Amniotic epithelial cell (primary cell): Measurements from ENCODE around the gene KRTAP5-11.
"Not testable (repeated sequence)": the region's sequence is repeated elsewhere in the genome, so short reads cannot be mapped to it uniquely, and the experiment has no call there.

ENCODE experiments used
- DNase-seq: peaks from one replicate; pipeline ENCODE4 v3.0.0-alpha.2; 2010; ENCODE audit warnings: low read depth

Gene KRTAP5-11

GRCh38 chr11:71582309-71582895 lies at the start of gene KRTAP5-11:
Gene KRTAP5-11, minus strand, starts transcription at chr11:71582875. Its CDS starts 38 bp downstream, at chr11:71582837.
- DNase-seq, result no peak

- DNase-seq, result not testable (repeated sequence)
Measured at GRCh38 chr11:71631551-71631950, 48.9 kb upstream of the KRTAP5-11 start.

GRCh38 chr11:71630071-71630470 lies 47.4 kb upstream of the KRTAP5-11 start:
- DNase-seq, result peak; percentile 0

GRCh38 chr11:71628943-71629342 lies 46.3 kb upstream of the KRTAP5-11 start:
- DNase-seq, result not testable (repeated sequence)

GRCh38 chr11:71623226-71623625 lies 40.6 kb upstream of the KRTAP5-11 start:
- not testable (repeated sequence) for DNase-seq

- not testable (repeated sequence) for DNase-seq
Measured at GRCh38 chr11:71622561-71622960, 39.9 kb upstream of the KRTAP5-11 start.

GRCh38 chr11:71615003-71615402 lies 32.3 kb upstream of the KRTAP5-11 start:
- not testable (repeated sequence) for DNase-seq

GRCh38 chr11:71614366-71614917 lies 31.8 kb upstream of the KRTAP5-11 start:
- not testable (repeated sequence) for DNase-seq

GRCh38 chr11:71613931-71614330 lies 31.3 kb upstream of the KRTAP5-11 start:
- not testable (repeated sequence) for DNase-seq

GRCh38 chr11:71611218-71611910 lies 28.7 kb upstream of the KRTAP5-11 start:
- DNase-seq, result not testable (repeated sequence)

- not testable (repeated sequence) for DNase-seq
Measured at GRCh38 chr11:71608272-71608671, 25.6 kb upstream of the KRTAP5-11 start.

GRCh38 chr11:71607520-71608216 lies 25.0 kb upstream of the KRTAP5-11 start:
- not testable (repeated sequence) for DNase-seq

GRCh38 chr11:71606853-71607519 lies 24.3 kb upstream of the KRTAP5-11 start:
- not testable (repeated sequence) for DNase-seq

- not testable (repeated sequence) for DNase-seq
Measured at GRCh38 chr11:71604798-71605488, 22.3 kb upstream of the KRTAP5-11 start.

GRCh38 chr11:71603221-71603620 lies 20.5 kb upstream of the KRTAP5-11 start:
- not testable (repeated sequence) for DNase-seq

GRCh38 chr11:71589546-71589920 lies 6.9 kb upstream of the KRTAP5-11 start:
- not testable (repeated sequence) for DNase-seq

- DNase-seq, result not testable (repeated sequence)
Measured at GRCh38 chr11:71588822-71589545, 6.3 kb upstream of the KRTAP5-11 start.

GRCh38 chr11:71588314-71588713 lies 5.6 kb upstream of the KRTAP5-11 start:
- not testable (repeated sequence) for DNase-seq

GRCh38 chr11:71585673-71586072 lies 3.0 kb upstream of the KRTAP5-11 start:
- not testable (repeated sequence) for DNase-seq

GRCh38 chr11:71582969-71583368 lies 294 bp upstream of the KRTAP5-11 start:
- DNase-seq, result not testable (repeated sequence)

- no peak for DNase-seq
Measured at GRCh38 chr11:71581826-71582225, 849 bp downstream of the KRTAP5-11 start.
